ENCODE data around the gene MANSC1. TPM values are rescaled to one million over a fixed set of nuclear protein-coding genes. Genes with fewer than 3 reads are reported as not detected.
"Not testable (repeated sequence)": the region's sequence is repeated elsewhere in the genome, so short reads cannot be mapped to it uniquely, and the experiment has no call there.

Gene MANSC1
- total and polyA plus RNA-seq, 9 of the 15 experiments (the other 6 are each of a cell fraction or from before 2014, with no cell fraction given) = 0.76 to 8.6 (median 3.1) TPM

DNA sequence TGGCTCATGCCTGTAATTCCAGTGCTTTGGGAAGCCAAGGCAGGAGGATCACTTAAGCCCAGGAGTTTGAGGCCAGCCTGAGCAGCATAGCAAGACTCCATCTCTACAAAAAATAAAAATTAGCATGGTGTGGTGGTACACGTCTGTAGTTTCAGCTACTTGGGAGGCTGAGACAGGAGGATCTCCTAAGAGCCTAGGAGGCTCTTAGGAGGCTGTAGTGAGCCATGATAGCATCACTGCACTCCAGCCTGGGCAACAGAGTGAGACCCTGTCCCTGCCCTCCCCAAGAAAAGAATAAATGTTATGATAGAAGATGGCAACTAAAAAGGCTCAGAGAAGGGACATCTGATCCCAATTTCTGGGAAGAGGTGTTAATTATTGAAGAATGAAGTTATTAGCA, 3.2 kb upstream of the MANSC1 start:
- Histone ChIP-seq H3K9me1 (ENCODE audit: control insufficient read depth, insufficient read depth, low read length) (no peaks in the 10 kb centered on the region), H3K4me2 (ENCODE audit: insufficient read depth, low read length) (no peak overlapping the region; the same call in 1 of the 2 replicates), H3K36me3 (ENCODE audit: control insufficient read depth, insufficient read depth, low read length) (no peaks in the 10 kb centered on the region; the same call in 2 of the 3 replicates), H4K20me1 (replicated peaks; ENCODE audit: control insufficient read depth, insufficient read depth, low read length) (no peaks in the 10 kb centered on the region), H3K79me2 (ENCODE audit: control insufficient read depth, insufficient read depth, low read length) (peaks cover 33% of the 10 kb centered on the region), H3K9ac (ENCODE audit: insufficient read depth in 1 of 2, low read depth in 2 of 2, low read length in 2 of 2) (no peak overlapping the region; a peak in 1 of 4 replicates), H3K4me3 (no peak overlapping the region), H2AFZ (ENCODE audit: low read depth, low read length) (peak overlapping the region; percentile 22), H3K4me1 (replicated peaks in 1 of 2; ENCODE audit: control insufficient read depth in 2 of 2, insufficient read depth in 2 of 2, low read length in 2 of 2) (peaks cover 29% of the 10 kb centered on the region in 2 experiments; a peak in 4 of 5 replicates), H3K27me3 (ENCODE audit: control insufficient read depth in 2 of 2, insufficient read depth in 2 of 2, low read length in 2 of 2) (no peaks in the 10 kb centered on the region), H3K9me3 (replicated peaks; ENCODE audit: control insufficient read depth, insufficient read depth, low read depth, low read length) (0 out of 2 replicates have a peak, but pooled peaks cover 2% of the 10 kb centered on the region), H3K27ac (ENCODE audit: extremely low read depth, low read depth, low read length) (peak overlapping the region; percentile 39; the same call in 2 of the 3 replicates)
- 50% methylated on average over 1 of the region's 1 CpG for WGBS (ENCODE audit: insufficient coverage, low coverage, missing lambda C conversion rate)
- no TSS peak for BruUV-seq (replicated peaks)
- DNase-seq (ENCODE audit: extremely low read depth in 1 of 4, low spot score in 3 of 4) (no peak), ATAC-seq (no peak), FAIRE-seq (no peak)
- intact Hi-C loops (cut with micrococcal nuclease) = loop anchor here (10.0 kb wide), 1 partner anchor 362 kb away; the partner anchor contains the start of gene CDKN1B
- in situ Hi-C loops (cut with MboI) = no loop called here
- TF ChIP-seq ZNF707 (CRISPR knock-in tag; conservative IDR thresholded peaks at IDR 0.05) = no peak
- TF ChIP-seq ZNF121 (CRISPR knock-in tag; conservative IDR thresholded peaks at IDR 0.05) = peak; percentile 74; the same call in 1 of the 2 replicates
- TF ChIP-seq MTA3 (IDR thresholded peaks at IDR 0.05; ENCODE audit: borderline replicate concordance) = no peak
- no peak for TF ChIP-seq ZC3H11A (IDR thresholded peaks at IDR 0.05; ENCODE audit: low read depth, low read length)
- 0 out of 2 replicates have a peak, but pooled peaks have one; percentile 47 for TF ChIP-seq BCOR (IDR thresholded peaks at IDR 0.05)
- TF ChIP-seq L3MBTL2 (IDR thresholded peaks at IDR 0.05) = no peak
- peak; percentile 56 for TF ChIP-seq RBM25 (IDR thresholded peaks at IDR 0.05; ENCODE audit: low read depth, low read length, severe bottlenecking)
- TF ChIP-seq ZNF239 (CRISPR knock-in tag; IDR thresholded peaks at IDR 0.05) = no peak
- TF ChIP-seq DACH1 (IDR thresholded peaks at IDR 0.05; ENCODE audit: partially characterized antibody) = no peak
- TF ChIP-seq HNRNPLL (IDR thresholded peaks at IDR 0.05; ENCODE audit: low read depth, low read length, poor library complexity, severe bottlenecking) = no peak
- TF ChIP-seq PHTF2 (CRISPR knock-in tag; IDR thresholded peaks at IDR 0.05) = no peak
- TF ChIP-seq ZNF175 (CRISPR knock-in tag; IDR thresholded peaks at IDR 0.05; ENCODE audit: low read depth) = no peak
- POLR2A ChIA-PET = no interaction called here
- CTCF ChIA-PET (ENCODE audit: low intra/inter-chr PET ratio) = no interaction called here

DNA sequence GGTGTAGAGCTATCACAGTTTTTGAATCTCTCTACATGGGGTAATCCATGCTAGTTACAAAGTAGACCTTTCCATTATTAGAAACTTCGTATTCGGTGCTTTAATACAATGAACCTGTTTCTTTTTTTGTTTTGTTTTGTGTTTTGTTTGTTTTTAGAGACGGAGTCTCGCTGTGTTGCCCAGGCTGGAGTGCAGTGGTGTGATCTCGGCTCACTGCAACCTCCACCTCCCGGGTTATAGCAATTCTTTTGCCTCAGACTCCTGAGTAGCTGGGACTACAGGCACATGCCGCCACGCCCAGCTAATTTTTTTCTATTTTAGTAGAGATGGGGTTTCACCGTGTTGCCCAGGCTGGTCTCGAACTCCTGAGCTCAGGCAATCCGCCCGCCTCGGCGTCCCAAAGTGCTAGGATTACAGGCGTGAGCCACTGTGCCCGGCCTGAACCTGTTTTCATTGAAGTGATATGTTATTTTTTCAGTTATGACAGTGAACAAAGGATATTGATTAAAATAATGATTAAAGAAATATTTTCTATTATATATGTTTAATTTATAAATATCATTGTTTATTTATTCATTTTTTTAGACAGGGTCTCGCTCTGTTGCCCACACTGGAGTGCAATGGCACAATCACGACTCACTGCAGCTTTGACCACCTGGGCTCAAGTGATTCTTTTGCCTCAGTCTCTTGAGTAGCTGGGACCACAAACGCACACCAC, 1.6 kb upstream of the MANSC1 start:
- H3K4me3 ChIP-seq; CTCF ChIA-PET (ENCODE audit: low intra/inter-chr PET ratio); H3K27ac ChIP-seq (ENCODE audit: extremely low read depth, low read depth, low read length); in situ Hi-C loops (cut with MboI); H3K9ac ChIP-seq (ENCODE audit: insufficient read depth in 1 of 2, low read depth in 2 of 2, low read length in 2 of 2); H3K36me3 ChIP-seq (ENCODE audit: control insufficient read depth, insufficient read depth, low read length); BruUV-seq (replicated peaks); H3K27me3 ChIP-seq (ENCODE audit: control insufficient read depth in 2 of 2, insufficient read depth in 2 of 2, low read length in 2 of 2); FAIRE-seq; DNase-seq (ENCODE audit: extremely low read depth in 1 of 4, low spot score in 3 of 4); ATAC-seq; H3K9me3 ChIP-seq (replicated peaks; ENCODE audit: control insufficient read depth, insufficient read depth, low read depth, low read length); H3K9me1 ChIP-seq (ENCODE audit: control insufficient read depth, insufficient read depth, low read length); H3K4me2 ChIP-seq (ENCODE audit: insufficient read depth, low read length); H4K20me1 ChIP-seq (replicated peaks; ENCODE audit: control insufficient read depth, insufficient read depth, low read length): not testable (repeated sequence)
- Histone ChIP-seq H2AFZ (ENCODE audit: low read depth, low read length) (peak overlapping the region; percentile 95; the same call in 1 of the 2 replicates), H3K79me2 (ENCODE audit: control insufficient read depth, insufficient read depth, low read length) (peaks cover 20% of the 10 kb centered on the region; the same call in 2 of the 3 replicates), H3K4me1 (replicated peaks in 1 of 2; ENCODE audit: control insufficient read depth in 2 of 2, insufficient read depth in 2 of 2, low read length in 2 of 2) (peaks cover 22 to 29% of the 10 kb centered on the region in 2 experiments; a peak in 4 of 5 replicates)
- WGBS (ENCODE audit: insufficient coverage, low coverage, missing lambda C conversion rate) = 89% methylated on average over 13 of the region's 19 CpGs
- intact Hi-C loops (cut with micrococcal nuclease) = loop anchor here (10.0 kb wide), 1 partner anchor 363 kb away; the partner anchor contains the start of gene CDKN1B
- POLR2A ChIA-PET = interaction anchor here (1.1 kb wide), 1 partner anchor 15 kb away, joined by 3 read pairs; no protein-coding TSS in a partner anchor

Measured in K562 (cell line).